Ovary (tissue), 9 donors: ENCODE results near the gene SCFD1. TPM values are rescaled to one million over a fixed set of nuclear protein-coding genes. Genes with fewer than 3 reads are reported as not detected.

Experiments used
- DNase-seq, 5 donors: peaks; one replicate each; pipeline ENCODE4 v3.0.0-alpha.2; 2019 to 2020
- H3K27ac ChIP-seq, 2 donors: fragments of 200-600 bp; one replicate each; pipeline versions ENCODE4 v1.5.1 to v1.8.0; 2019 to 2022
- H3K27me3 ChIP-seq: fragments of 200-600 bp; one replicate; pipeline ENCODE4 v1.8.0; 2022
- H3K36me3 ChIP-seq: fragments of 200-600 bp; sonication (generic); one replicate; pipeline ENCODE4 v1.5.1; 2019
- H3K4me1 ChIP-seq: one replicate; pipeline ENCODE4 v1.8.1; 2013; ENCODE audit warnings: mild to moderate bottlenecking, moderate library complexity; ENCODE audit not compliant: insufficient read depth
- H3K4me3 ChIP-seq: fragments of 200-600 bp; sonication (generic); one replicate; pipeline ENCODE4 v1.5.1; 2017
- H3K9me3 ChIP-seq, 2 donors: fragments of 200-600 bp in 1 of 2; sonication (generic) in 1 of 2; one replicate each; pipeline versions ENCODE4 v1.5.1 to v1.8.1; 2013 to 2019; ENCODE audit warnings: mild to moderate bottlenecking in 1 of 2, moderate library complexity in 1 of 2
- EP300 ChIP-seq: sonication (generic); formaldehyde crosslinking; IDR thresholded peaks from one replicate; pipeline ENCODE4 v1.6.1; 2017; ENCODE audit warnings: antibody characterized with exemption
- POLR2A ChIP-seq: fragments of 450-650 bp; IDR thresholded peaks from one replicate; pipeline ENCODE4 v1.6.1; 2017; ENCODE audit warnings: antibody characterized with exemption, mild to moderate bottlenecking, moderate library complexity
- WGBS, 3 donors: extraction: QIAGEN DNeasy Blood & Tissue Kit in 1 of 3; methylation state at CpG; one replicate each; pipeline versions ENCODE4 v1.1.5 to v1.1.7; 2013 to 2017; 5-methylcytosine and 5-hydroxymethylcytosine counted together
- intact Hi-C, 4 donors: fragments of 100-400 bp; cut with DNase I; formaldehyde crosslinking; loops; one replicate each; pipeline versions ENCODE4 v1.11.0 to v1.15.1; 2022 to 2023
- polyA plus RNA-seq, 2 donors: library from polyadenylated mRNA; stranded (reverse); fragments of 200-250 nt in 1 of 2; fragments of 350-450 nt in 1 of 2; fragmentation: Illumina TruSeq in 1 of 2; extraction: RNeasy Lipid Tissue Mini Kit (QIAGEN cat#74804) in 1 of 2; gene quantifications; one replicate each; pipeline ENCODE4 v1.2.3, GENCODE V29; 2013 to 2014
- total RNA-seq, 7 donors: library from RNA; depleted of rRNA in 2 of 7; stranded (reverse); fragments of >200 nt in 2 of 7; fragmentation: NEBNext Ultra II Directional in 3 of 7; extraction: Animal tissue kit (Norgen Biotek cat#: 25700) in 3 of 7; gene quantifications; one replicate each; pipeline versions ENCODE4 v1.1.0 to v1.2.4, GENCODE V29; 2016 to 2023
- TF ChIP-seq, protein P1 (sequence below), 3 donors: fragments of 450-650 bp in 2 of 3; fragments of 200-600 bp in 1 of 3; IDR thresholded peaks; one replicate each; pipeline versions ENCODE4 v1.5.1 to v1.8.0; 2016 to 2022; ENCODE audit warnings: antibody characterized with exemption in 3 of 3, mild to moderate bottlenecking in 1 of 3
- donor health status: DM: no; HTN: no; CAD: no; lungs with moderate emphysema.
- donor health status: DM: no; HTN: no; CAD: no.
- donor health status: Bipolar disorder and iron deficiency.
- donor health status: DM: yes; HTN: yes; CAD: no.
- donor health status: DM: no; HTN: no; CAD: no.
- donor health status: DM: yes; HTN: yes; CAD: no.

The SCFD1 gene
- total and polyA plus RNA-seq, 9 donors: 29.3 to 89.2 (median 59.8) TPM

DNA sequence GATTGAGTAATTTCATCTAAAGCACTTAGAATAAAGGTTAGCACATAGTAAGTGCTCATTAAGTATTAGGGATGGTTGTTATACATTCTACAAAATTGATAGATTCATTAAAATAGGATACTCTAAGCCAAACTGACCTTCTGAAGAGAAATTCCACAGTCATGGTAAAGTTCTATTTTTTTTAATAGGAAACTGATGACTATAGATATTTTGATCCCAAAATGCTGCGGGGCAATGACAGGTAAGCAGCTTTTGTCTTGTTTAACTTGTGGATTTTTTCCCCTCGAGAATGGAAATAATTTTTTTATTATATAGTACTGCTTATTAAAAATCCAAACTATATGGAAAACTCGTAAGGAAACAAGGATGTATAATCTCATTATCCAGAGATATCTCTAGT is 97.0 kb downstream of the SCFD1 start:
- H3K4me1 ChIP-seq: no peaks in the 10 kb centered on the region
- no peaks in the 10 kb centered on the region for H3K9me3 ChIP-seq
- intact Hi-C loops: no loop called here
- DNase-seq: no peak
- no peaks in the 10 kb centered on the region for H3K27me3 ChIP-seq
- no peak overlapping the region for H3K27ac ChIP-seq
- H3K4me3 ChIP-seq: no peak overlapping the region
- TF ChIP-seq POLR2A (no peak), EP300 (no peak)
- WGBS, 3 donors: 97 to 98% (median 98%) methylated on average over 3 of the region's 3 CpGs
- no peaks in the 10 kb centered on the region for H3K36me3 ChIP-seq

DNA sequence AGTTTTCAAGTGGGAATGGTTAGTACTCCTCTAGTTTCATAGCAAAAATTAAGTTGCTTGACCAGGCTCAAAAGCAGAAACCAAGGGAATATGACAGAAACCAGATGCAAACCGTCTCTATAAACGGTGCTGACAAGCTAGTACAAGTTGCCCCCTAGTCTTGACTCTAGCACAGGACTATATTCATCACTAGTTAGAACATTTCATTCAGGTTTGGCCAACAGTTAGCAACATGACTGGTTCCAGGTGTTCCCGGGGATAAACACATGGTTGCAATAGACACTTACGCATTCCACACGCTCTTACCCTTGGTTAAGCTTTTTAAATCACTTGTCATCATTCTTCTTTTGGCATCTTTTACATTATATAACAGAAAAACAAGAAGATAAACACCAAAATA is 103.6 kb downstream of the SCFD1 start:
- Histone ChIP-seq H3K27ac (no peak overlapping the region), H3K4me1 (no peaks in the 10 kb centered on the region)
- intact Hi-C loops: no loop called here

DNA sequence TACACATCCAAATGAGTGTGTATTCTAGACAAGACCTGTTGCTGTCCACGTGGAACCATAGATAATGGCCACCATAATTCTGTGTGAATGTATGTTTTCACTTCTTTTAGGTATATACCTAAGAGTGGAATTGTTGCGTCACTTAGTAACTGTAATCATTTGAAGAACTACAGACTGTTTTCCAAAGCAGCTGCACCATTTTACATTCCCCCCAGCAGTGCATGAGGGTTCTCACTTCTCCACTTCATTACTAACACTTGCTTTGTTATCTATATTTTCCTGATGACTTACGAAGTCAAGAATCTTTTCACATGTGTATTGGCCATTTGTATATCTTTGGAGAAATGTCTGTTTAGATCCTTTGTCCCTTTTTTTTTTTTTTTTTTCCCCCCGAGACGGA is 106.4 kb downstream of the SCFD1 start:
- WGBS, 3 donors: 84 to 94% (median 87%) methylated on average over 5 of the region's 5 CpGs
- no peak overlapping the region for H3K27ac ChIP-seq
- H3K9me3 ChIP-seq: no peaks in the 10 kb centered on the region
- TF ChIP-seq POLR2A (no peak), EP300 (no peak)
- TF ChIP-seq, protein P1, sequence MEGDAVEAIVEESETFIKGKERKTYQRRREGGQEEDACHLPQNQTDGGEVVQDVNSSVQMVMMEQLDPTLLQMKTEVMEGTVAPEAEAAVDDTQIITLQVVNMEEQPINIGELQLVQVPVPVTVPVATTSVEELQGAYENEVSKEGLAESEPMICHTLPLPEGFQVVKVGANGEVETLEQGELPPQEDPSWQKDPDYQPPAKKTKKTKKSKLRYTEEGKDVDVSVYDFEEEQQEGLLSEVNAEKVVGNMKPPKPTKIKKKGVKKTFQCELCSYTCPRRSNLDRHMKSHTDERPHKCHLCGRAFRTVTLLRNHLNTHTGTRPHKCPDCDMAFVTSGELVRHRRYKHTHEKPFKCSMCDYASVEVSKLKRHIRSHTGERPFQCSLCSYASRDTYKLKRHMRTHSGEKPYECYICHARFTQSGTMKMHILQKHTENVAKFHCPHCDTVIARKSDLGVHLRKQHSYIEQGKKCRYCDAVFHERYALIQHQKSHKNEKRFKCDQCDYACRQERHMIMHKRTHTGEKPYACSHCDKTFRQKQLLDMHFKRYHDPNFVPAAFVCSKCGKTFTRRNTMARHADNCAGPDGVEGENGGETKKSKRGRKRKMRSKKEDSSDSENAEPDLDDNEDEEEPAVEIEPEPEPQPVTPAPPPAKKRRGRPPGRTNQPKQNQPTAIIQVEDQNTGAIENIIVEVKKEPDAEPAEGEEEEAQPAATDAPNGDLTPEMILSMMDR (IDR thresholded peaks at IDR 0.05): no peak
- no peaks in the 10 kb centered on the region for H3K27me3 ChIP-seq
- no peak overlapping the region for H3K4me3 ChIP-seq
- no peaks in the 10 kb centered on the region for H3K36me3 ChIP-seq
- no peaks in the 10 kb centered on the region for H3K4me1 ChIP-seq
- DNase-seq: no peak
- intact Hi-C loops: no loop called here

More for the DNA sequence above, 103.6 kb downstream of the SCFD1 start:
- TF ChIP-seq POLR2A (no peak), EP300 (no peak)
- TF ChIP-seq, protein P1 (IDR thresholded peaks at IDR 0.05): no peak
- WGBS, 3 donors: 66 to 80% (median 79%) methylated on average over 5 of the region's 5 CpGs
- Histone ChIP-seq H3K36me3 (no peaks in the 10 kb centered on the region), H3K9me3 (no peaks in the 10 kb centered on the region), H3K27me3 (no peaks in the 10 kb centered on the region), H3K4me3 (no peak overlapping the region)
- DNase-seq: no peak

DNA sequence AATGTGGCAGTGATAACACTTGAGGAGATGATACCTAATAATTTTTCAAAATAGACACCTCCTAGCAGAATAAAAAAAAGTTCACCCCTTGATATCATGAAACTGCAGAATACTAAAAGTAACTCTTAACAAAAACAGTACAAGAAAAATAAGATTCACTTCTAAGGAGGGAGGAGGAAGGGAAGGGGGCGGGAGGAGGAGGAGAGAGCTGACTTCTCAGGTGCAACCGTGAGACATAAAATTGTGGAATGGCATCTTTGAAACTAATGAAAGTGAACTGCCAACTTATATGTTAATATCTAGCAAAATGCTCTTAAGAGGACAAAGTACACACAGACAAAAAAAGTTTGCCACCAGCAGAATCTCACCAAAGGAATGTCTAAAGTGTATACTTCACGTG is 115.8 kb downstream of the SCFD1 start:
- no peaks in the 10 kb centered on the region for H3K36me3 ChIP-seq
- intact Hi-C loops: no loop called here
- WGBS, 3 donors: 39 to 52% (median 47%) methylated on average over 3 of the region's 3 CpGs
- no peaks in the 10 kb centered on the region for H3K9me3 ChIP-seq
- no peak for DNase-seq
- no peak overlapping the region for H3K27ac ChIP-seq
- peaks cover 3% of the 10 kb centered on the region for H3K4me1 ChIP-seq
- H3K27me3 ChIP-seq: no peaks in the 10 kb centered on the region
- TF ChIP-seq, protein P1 (IDR thresholded peaks at IDR 0.05): no peak
- TF ChIP-seq EP300 (no peak), POLR2A (no peak)
- no peak overlapping the region for H3K4me3 ChIP-seq

DNA sequence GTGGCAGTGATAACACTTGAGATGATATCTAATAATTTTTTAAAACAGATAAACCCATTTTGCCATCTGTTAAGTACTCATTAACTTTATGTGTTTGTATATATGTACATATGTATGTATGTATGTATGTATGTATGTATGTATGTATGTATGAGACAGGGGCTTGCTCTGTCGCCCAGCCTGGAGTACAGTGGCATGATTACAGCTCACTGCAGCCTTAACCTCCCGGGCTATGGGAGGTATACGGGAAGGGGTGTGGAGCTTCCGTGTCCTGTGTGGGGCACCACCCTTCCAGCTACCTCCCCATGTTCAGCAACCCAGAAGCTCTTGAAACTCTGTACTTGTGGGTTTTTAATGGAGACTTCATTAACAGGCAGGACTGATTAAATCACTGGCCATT is 116.9 kb downstream of the SCFD1 start:
- intact Hi-C loops: no loop called here
- no peaks in the 10 kb centered on the region for H3K9me3 ChIP-seq
- H3K27ac ChIP-seq: no peak overlapping the region
- WGBS, 3 donors: 86 to 95% (median 91%) methylated on average over 4 of the region's 4 CpGs
- TF ChIP-seq, protein P1 (IDR thresholded peaks at IDR 0.05): no peak
- TF ChIP-seq POLR2A (no peak), EP300 (no peak)
- no peak for DNase-seq
- no peaks in the 10 kb centered on the region for H3K27me3 ChIP-seq
- peaks cover 3% of the 10 kb centered on the region for H3K4me1 ChIP-seq
- no peak overlapping the region for H3K4me3 ChIP-seq
- H3K36me3 ChIP-seq: no peaks in the 10 kb centered on the region
